AG20443 (cell line): ENCODE data around the gene AFG3L2.

Experiments
- DNase-seq: peaks from one replicate; pipeline ENCODE4 v3.0.0; 2012; ENCODE audit warnings: low spot score, mixed read lengths

AFG3L2 gene

DNA sequence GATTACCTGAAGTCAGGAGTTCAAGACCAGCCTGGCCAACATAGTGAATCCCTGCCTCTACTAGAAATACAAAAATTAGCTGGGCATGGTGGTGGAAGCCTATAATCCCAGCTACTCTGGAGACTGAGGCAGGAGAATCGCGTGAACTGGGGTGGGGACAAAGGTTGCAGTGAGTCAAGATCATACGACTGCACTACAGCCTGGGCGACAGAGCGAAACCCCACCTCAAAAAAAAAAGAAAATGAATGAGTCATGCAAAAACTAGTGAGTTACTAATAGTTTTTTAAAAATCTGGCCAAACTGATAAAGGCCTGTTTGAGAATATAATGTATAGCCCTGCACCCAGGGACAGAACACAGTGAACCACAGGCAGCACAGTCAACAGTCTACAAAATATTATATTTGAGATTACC lies 17.5 kb downstream of the AFG3L2 start:
- no peak for DNase-seq

DNA sequence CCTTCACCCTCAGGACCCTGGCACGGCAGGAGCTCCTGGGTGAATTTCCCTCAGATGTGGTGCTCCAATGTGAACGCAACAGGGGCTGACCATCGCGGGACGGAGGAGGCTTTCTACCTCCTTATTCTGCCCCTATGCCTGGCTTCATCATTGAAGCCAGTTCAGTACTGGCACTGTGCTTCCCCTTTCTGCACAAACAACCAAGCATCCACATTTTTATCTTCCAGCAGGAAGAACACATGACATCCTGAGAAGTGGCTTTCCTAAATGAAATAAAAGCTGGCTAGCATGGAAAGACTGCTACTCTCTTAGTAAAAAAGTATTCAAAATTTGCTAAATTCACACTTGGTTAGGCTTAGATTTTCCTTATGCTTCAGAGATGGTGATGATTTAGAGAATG lies 24.8 kb downstream of the AFG3L2 start:
- no peak for DNase-seq

DNA sequence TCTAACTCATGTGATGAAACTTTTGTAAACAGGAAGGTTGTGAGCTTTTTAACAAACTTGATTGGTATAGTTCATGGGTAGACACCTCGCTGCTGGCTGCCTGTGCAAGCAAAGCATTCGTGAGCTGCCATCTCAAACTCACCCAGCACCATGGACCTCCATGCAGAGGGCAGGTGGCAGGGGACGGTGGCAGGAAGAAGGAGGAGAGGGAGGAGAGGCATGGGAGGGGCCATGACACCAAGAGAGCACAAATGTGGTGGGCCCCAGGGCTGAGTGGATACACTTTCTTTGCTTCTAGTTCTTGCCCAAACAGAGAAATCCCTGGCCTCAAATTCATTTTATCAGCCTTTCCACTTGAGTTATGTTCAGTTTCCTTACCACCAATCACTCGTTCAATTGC lies 29.1 kb downstream of the AFG3L2 start:
- DNase-seq, result no peak

DNA sequence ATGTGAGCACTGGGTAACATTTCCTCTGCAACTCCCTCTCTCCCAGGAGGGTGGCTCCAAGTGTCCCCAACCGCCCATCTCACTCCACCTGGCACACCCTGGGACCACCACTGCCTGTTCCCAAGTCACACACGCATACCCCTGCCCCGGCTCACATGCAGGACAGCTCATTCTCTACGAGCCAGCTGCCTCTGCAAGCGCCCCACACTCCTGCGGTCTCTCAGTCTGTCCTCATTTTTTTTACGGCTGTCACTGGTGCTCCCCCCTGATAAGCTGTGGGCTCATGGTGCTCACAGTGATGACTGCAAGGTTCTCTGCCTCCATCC lies 30.8 kb downstream of the AFG3L2 start:
- no peak for DNase-seq

DNA sequence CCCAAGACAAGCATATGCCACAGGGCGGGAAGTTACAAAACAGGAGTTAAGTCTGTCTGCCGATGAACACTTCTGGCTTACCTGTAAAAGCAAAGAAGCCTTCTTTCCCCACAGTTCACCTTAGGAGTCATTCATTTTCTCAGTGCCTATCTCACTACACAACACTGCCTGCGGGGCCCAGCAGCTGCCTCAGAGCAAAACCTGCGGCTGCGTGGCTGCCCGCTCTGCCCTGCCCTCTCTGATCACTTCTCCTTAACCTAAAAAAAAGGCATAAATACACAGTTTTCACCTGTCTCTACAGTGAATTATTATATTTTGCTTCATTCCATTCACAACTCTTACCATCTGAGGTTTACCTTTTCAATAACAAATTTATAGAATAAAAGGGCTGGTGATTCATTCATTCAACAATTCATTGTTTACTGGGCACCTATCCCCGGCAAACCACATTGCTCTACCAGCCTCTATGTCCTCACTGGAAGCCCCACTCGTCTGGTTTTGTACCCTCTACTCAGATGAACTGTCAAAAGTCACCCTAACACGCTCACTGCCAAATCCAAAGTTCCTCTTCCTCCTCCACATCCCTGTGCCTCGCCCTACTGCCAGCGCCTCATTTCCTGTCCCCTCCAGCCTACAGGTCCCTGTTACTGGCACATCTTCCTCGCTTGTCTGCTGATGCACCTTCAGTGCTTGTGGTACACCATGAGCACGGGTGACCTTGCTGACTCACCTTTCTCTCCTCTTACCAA lies 31.4 kb downstream of the AFG3L2 start:
- DNase-seq, result no peak

DNA sequence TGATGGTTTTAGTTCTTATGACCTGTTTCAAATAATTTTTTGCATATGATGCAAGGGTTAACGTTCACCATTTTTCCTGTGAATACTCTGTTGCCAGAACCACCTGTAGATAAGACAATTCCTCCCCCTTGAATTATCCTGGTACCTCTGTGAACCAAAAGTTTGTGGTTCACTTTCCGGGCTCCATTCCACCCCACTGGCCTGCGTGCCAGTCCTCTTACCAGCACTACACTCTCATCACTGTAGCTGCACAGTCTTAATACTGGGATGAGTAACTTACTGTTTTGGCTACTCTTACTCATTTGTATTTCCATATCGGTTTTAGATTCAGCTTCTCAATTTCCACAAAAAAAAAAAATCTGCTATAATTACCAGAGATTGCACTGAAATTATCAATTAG lies 34.4 kb downstream of the AFG3L2 start:
- DNase-seq, result no peak

DNA sequence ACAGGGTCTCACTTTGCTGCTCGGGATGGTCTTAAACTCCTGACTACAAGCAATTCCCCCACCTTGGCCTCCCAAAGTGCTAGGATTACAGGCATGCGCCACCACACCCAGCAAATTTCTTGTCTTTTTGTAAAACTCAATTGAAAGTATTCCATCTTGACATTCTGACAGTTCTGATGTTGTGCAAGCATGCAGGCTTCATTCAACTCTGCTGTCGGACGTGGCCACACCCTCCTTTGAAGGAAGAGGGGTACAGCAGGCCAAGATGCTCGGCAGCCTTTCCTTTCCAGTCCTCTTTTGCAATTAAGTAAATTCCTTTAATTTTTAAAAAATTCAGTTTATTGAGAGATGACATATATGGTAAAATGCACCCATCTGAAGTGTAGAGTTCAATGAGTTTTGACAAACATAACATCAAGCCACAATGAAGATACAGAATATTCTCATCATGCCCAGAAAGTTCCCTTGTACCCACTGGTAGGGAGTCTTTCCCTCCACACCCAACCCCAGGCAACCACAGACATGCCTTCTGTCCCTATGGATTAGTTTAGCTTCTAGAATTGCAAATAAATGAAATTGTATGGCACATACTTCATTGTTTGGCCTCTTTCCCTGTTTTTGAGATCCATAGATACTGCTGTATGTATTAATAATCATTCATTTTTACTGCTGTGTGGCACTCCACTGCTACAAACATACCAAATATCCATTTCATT lies 35.9 kb downstream of the AFG3L2 start:
- no peak for DNase-seq

DNA sequence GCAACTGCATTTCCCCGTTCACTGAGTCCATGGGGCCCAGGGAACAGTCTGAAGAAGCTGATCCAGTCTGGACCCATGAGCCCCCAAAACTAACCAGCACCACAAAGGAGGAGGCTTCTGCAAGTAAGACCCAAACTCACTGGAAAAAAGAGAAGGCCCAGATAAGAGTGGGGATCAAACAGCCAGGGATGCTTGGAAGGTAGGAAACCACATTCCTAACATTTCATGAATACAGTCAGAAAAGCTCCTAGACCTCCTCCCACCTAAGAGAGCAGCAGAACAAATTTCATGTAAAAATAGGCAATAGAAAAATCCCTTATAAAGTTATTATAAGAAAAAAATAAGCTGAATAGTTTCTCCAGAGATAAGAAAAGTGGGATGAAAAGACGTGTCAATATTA lies 38.6 kb downstream of the AFG3L2 start:
- DNase-seq, result no peak

DNA sequence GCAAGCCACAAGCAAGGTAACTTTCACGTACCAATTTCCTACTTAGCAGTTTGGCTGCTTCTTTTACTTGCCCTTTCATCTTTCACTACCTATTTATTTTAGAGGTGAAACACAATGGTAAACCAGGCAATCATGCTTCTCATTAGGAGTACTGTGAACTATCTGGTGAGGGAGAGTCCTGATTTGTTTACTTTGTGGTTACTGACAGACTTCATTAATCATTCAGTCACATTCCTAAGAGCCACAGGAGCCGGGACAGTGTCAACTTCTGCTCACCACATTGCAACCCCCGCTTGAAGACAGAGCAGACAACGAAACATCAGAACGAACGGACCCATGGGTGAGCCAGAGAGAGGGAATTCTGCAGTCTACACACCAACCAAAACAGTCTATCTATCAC lies 40.1 kb downstream of the AFG3L2 start:
- DNase-seq, result no peak

DNA sequence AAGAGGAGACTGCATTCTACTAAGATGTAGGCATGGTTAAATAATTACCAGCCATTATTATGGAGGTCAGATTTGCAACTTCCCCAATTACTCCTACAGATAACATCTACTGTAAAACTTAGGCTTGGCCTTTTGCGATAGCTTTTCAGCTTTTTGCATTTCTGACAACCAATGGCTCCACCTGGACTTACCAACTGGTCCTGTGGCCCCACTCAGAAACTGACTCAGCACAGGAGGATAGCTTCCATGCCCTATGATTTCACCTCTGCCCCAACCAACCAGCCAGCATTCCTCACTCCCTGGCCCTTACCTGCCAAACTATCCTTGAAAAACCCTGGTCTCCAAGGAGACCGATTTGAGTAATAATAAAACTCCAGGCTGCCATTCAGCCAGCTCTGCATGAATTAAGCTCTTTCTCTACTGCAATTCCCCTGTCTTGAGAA lies 40.8 kb downstream of the AFG3L2 start:
- no peak for DNase-seq

DNA sequence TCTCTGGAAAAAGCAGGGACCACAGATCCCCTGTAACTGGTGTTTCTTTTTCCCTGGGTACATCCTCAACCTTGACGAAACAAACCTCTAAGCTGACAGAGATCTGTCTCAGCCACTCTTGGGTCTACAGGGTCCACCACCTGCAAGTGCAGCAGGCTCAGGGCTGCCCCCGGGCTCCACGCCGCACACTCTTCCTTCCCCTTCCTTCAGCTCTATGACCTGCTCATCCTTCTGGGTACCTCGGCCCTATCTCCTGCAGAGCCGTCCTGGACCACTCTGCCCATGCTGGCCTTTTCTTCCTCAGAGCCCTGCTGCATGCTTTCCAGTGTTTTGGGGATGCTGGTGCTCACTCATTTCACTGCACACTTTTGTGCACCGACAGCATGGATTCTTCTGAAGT lies 41.5 kb downstream of the AFG3L2 start:
- no peak for DNase-seq

DNA sequence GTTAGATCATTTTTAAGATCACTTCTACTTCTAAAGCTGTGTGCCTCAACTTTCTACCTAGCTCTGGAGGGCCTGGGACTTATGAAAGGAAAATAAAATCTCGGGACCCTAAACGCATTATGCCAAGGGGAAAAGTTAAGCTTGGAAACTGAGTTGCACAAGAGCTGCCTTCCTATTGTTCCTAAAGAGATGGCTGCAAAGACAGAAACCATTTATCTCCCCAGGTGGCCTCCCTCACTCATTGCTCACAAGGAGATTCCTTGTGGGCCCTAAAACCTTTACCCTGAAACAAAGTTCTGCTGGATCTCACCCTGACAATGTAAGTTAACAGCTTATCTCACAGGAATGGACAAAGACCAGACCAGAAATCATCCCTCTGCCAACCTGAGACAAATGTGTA lies 42.2 kb downstream of the AFG3L2 start:
- DNase-seq, result no peak

DNA sequence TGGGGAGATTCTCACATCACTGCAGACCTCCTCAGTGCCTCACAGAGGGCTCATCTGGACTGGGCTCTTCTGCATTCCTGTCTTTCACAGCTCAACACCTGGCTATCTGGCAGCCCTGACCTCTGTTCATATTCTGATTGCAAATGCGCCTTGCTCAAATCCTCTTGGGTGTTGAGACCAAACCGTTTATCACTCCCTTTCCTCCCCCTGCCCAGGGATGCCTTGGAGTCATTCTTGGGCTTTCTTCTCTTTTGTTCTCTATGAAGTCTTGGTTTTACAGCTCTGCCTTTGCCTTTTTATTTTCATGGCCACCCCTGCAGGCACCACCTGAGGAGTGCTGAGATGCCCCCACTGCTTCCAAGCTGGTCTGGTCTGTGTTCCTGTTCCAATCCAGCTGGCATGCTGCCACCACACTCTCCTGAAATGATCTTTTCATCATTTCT lies 42.6 kb downstream of the AFG3L2 start:
- no peak for DNase-seq

DNA sequence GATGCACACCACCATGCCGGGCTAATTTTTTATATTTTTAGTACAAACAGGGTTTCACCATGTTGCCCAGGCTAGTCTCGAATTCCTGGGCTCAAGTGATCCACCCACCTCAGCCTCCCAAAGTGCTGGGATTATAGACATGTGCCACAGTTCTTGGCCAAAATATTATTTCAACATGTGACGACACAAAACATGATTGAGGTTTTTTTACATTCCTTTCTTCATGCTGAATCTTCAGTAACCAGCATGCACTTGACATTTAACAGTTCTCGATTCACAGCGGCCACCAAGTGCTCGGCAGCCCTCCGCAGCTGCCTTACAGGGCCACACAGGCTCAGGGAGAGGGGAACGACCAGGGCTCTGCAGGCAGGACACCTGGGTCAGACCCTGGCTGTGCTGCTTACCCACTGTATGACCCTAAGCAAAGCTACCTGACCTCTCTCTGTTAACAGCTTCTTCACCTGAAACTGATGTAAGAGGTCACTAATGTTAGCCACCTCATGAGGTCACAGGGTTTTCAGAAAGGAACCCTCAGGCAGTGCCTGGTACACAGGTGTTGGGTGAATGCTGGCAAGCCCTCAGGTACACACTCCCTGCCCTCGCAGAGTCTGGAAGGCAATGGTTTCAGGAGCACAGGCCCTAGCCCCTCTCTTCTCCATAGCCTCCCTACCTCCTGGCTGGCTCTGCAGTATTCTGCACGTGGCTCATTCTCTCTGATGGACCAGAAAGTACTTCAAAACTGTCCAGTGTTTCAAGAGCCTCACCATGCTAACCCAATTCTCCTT lies 43.3 kb downstream of the AFG3L2 start:
- no peak for DNase-seq

DNA sequence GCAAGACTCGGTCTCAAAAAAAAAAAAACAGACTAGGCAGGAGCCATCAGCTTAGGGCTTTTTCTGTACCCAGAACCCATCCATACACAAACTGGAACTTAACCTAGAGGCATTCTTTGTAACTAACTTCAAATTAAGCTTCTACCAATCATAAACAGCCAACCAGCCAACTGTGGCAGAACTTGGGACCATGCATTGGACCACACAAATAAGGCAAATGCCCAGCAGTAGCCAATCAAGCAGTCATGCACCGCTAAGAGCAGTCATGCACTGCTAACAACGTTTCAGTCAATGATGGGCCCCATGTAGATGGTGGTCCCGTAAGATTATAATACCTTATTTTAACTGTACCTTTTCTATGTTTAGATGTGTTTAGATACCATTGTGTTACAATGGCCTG lies 46.3 kb downstream of the AFG3L2 start:
- no peak for DNase-seq

DNA sequence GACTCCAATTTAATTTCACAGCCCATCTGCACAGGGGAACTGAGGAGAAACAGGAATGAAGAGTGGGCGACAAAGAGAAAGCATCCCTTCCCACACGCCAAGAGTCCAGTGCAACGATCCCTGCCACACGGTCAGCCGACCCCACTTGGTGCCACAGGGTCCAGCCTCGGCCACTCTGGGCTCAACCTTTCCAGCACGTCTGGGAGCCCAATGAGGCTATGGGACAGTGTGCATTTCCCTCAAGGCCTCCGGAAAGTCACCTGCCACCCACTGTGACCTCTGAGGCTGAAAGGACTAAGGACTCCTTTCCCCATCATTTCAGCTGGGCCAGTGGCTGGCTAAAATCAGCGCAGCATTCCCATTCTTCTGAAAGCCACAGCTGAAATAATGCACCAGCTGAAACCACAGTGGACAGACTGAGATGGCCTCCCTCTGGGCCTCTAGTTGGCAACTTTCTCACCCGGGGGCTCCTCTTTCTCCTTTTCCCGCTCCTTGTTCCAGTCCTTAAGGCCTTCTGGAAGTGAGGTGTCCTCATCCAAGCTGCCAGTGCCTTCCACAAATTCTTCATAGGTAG lies 47.8 kb downstream of the AFG3L2 start:
- DNase-seq, result no peak

DNA sequence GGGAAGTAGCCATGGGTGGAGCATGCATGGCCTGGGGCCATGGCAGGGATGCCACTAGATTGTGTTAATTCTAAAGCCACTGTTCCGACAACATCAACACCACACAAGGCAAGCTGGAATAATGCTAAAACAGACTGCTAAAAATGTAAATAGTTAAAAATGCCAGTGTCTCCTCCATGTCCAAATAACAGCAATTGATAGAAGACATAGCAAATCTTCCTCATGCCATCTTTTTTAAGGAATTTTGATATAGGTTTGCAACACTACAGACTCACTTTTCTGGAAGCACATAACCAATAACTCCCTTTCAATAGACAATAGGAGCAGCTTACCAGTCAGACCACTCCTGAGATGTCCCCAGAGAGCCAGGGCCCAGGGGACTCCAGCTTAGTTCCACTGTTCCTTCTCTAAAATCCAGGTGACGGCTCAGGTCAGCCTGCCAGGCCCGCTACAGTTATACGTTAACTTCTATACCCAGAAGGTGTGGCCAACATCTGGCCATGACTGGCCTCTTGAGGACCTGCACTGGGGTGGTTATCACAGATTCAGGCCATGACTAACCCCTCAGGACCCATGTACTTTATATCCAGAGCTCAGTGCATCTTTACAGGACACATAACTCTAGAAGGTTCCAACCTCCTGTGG lies 48.7 kb downstream of the AFG3L2 start:
- no peak for DNase-seq

DNA sequence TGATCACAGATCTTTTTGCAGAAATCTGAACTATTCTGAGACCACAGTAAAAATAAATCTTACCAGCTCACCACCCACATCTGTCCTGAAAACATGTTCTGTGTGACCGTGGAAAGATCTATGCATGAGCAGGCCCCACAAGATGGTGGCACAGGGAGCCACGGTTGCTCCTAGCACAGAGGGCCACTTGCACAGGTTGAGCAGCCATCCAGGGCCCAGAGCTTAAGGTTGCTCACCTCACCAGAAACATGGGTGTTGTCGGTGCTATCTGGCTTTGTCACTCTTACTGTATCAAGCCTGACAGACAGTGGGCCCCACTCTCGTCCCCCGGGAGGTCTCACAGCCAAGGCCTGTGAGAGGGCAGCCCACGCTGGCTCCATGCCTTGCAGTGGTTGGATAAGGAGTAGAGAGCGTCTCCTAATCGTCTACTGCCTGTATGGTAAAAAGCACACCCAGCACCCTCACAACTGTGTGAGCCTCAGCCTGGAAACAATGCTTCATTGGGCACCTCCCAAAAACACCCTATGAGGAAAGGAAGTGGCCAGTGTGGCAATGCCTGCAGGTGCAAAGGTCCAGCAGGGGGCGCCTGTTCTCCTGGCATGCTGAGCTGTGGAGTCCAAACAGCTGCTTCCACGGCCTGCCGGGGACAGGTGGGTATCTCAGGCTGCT lies 49.4 kb downstream of the AFG3L2 start:
- peak; percentile 90 for DNase-seq

DNA sequence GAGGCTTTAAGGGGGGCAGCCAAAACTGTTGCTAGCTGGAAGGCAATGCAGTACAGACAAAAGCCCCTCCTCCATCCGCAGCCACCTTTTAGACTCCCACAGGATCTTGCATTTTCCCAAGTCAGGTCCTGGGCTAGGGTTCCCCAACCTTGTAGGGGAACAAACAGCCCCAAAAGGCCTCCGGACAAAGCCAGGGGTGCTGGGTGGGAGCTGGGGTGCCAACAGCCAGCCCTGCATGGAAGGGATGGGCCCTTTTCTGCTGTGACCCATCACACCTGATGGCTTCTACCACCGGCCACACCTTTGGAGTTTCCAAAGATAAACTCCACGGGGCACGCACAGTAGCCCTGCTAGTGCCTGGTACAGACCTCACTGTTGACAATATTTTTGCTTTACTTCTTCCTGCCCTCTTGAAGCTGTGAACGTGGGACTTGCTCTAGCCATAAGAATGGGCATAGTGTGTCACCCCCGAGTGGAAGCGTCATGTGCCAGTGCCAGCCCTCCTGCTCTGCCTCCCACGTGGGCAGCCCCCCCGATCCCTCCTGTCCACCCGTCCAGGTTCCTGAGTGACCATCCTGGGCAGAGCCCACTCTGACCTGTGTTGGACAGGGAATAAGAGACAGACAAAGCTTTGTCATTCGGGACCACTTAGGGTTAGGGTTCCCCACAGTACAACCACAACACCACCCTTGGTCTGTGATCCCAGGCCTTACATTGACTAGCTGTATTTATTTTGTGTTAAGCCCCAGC lies 50.1 kb downstream of the AFG3L2 start:
- no peak for DNase-seq

DNA sequence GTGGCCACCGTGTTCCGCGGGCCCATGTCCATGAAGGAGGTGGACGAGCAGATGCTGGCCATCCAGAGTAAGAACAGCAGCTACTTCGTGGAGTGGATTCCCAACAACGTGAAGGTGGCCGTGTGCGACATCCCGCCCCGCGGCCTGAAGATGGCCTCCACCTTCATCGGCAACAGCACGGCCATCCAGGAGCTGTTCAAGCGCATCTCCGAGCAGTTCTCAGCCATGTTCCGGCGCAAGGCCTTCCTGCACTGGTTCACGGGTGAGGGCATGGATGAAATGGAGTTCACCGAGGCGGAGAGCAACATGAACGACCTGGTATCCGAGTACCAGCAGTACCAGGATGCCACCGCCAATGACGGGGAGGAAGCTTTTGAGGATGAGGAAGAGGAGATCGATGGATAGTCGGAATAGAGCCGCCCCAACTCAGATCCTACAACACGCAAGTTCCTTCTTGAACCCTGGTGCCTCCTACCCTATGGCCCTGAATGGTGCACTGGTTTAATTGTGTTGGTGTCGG lies 51.2 kb downstream of the AFG3L2 start:
- DNase-seq, result no peak
